ENCODE measurements around the gene SPACA1. TPM values are rescaled to one million over a fixed set of nuclear protein-coding genes. Genes with fewer than 3 reads are reported as not detected.

SPACA1 gene
- total RNA-seq, 4 donors from 2014 or later = not detected

GRCh38 chr6:88024696-88025095 lies 22.9 kb upstream of the SPACA1 start:
- H3K36me3 ChIP-seq = no peaks in the 10 kb centered on the region
- H3K27me3 ChIP-seq = no peaks in the 10 kb centered on the region
- H3K4me3 ChIP-seq = no peak overlapping the region
- ATAC-seq = no peak
- H3K27ac ChIP-seq = no peak overlapping the region
- H3K9me3 ChIP-seq = no peaks in the 10 kb centered on the region
- no peaks in the 10 kb centered on the region for H3K4me1 ChIP-seq
- in situ Hi-C loops (cut with MboI; ENCODE audit: low sequenced_read_pairs in 4 of 4) = no loop called here
- TF ChIP-seq POLR2A (IDR thresholded peaks at IDR 0.05) (no peak), CTCF (IDR thresholded peaks at IDR 0.05 in 4 of 5, conservative IDR thresholded peaks at IDR 0.05 in 1 of 5) (no peak)
- intact Hi-C loops (cut with DNase I; ENCODE audit: low total_unique reads) = no loop called here
- no peak for DNase-seq

GRCh38 chr6:88031550-88031949 lies 16.1 kb upstream of the SPACA1 start:
- in situ Hi-C loops (cut with MboI; ENCODE audit: low sequenced_read_pairs in 4 of 4) = no loop called here
- Histone ChIP-seq H3K4me3 (no peak overlapping the region), H3K27me3 (no peaks in the 10 kb centered on the region), H3K27ac (no peak overlapping the region), H3K4me1 (no peaks in the 10 kb centered on the region), H3K9me3 (no peaks in the 10 kb centered on the region), H3K36me3 (no peaks in the 10 kb centered on the region)
- no peak for ATAC-seq
- DNase-seq = no peak
- TF ChIP-seq CTCF (IDR thresholded peaks at IDR 0.05 in 4 of 5, conservative IDR thresholded peaks at IDR 0.05 in 1 of 5) (no peak), POLR2A (IDR thresholded peaks at IDR 0.05) (no peak)
- intact Hi-C loops (cut with DNase I; ENCODE audit: low total_unique reads) = no loop called here

GRCh38 chr6:88044530-88044929 lies 3.1 kb upstream of the SPACA1 start:
- TF ChIP-seq CTCF (IDR thresholded peaks at IDR 0.05 in 4 of 5, conservative IDR thresholded peaks at IDR 0.05 in 1 of 5) = no peak
- peaks cover 0 to 9% (median 0%) of the 10 kb centered on the region in 3 donors for H3K27me3 ChIP-seq
- DNase-seq = no peak
- intact Hi-C loops (cut with DNase I; ENCODE audit: low total_unique reads) (no loop called here), in situ Hi-C loops (cut with MboI; ENCODE audit: low sequenced_read_pairs in 4 of 4) (no loop called here)
- ATAC-seq = no peak
- H3K4me3 ChIP-seq = no peak overlapping the region
- no peaks in the 10 kb centered on the region for H3K9me3 ChIP-seq
- no peaks in the 10 kb centered on the region for H3K36me3 ChIP-seq
- no peaks in the 10 kb centered on the region for H3K4me1 ChIP-seq
- H3K27ac ChIP-seq = no peak overlapping the region

GRCh38 chr6:88045521-88046136 lies 2.0 kb upstream of the SPACA1 start:
- no peaks in the 10 kb centered on the region for H3K9me3 ChIP-seq
- ATAC-seq (no peak), DNase-seq (no peak)
- intact Hi-C loops (cut with DNase I; ENCODE audit: low total_unique reads) (no loop called here), in situ Hi-C loops (cut with MboI; ENCODE audit: low sequenced_read_pairs in 4 of 4) (no loop called here)
- no peaks in the 10 kb centered on the region for H3K4me1 ChIP-seq
- no peak overlapping the region for H3K4me3 ChIP-seq
- TF ChIP-seq POLR2A (IDR thresholded peaks at IDR 0.05) (no peak), CTCF (IDR thresholded peaks at IDR 0.05 in 4 of 5, conservative IDR thresholded peaks at IDR 0.05 in 1 of 5) (no peak)
- H3K27me3 ChIP-seq = peaks cover 0 to 9% (median 0%) of the 10 kb centered on the region in 3 donors
- no peak overlapping the region for H3K27ac ChIP-seq
- H3K36me3 ChIP-seq = no peaks in the 10 kb centered on the region

- intact Hi-C loops (cut with DNase I; ENCODE audit: low total_unique reads) (no loop called here), in situ Hi-C loops (cut with MboI; ENCODE audit: low sequenced_read_pairs in 4 of 4) (no loop called here)
- H3K9me3 ChIP-seq = no peaks in the 10 kb centered on the region
- no peak for ATAC-seq
- no peak for TF ChIP-seq POLR2A (IDR thresholded peaks at IDR 0.05)
- TF ChIP-seq CTCF (IDR thresholded peaks at IDR 0.05 in 4 of 5, conservative IDR thresholded peaks at IDR 0.05 in 1 of 5) = no peak
- H3K27ac ChIP-seq = no peak overlapping the region
- no peaks in the 10 kb centered on the region for H3K36me3 ChIP-seq
- H3K4me3 ChIP-seq = no peak overlapping the region
- DNase-seq = no peak
- peaks cover 0 to 9% (median 0%) of the 10 kb centered on the region in 3 donors for H3K27me3 ChIP-seq
- no peaks in the 10 kb centered on the region for H3K4me1 ChIP-seq
Measured at GRCh38 chr6:88048578-88048977, 937 bp downstream of the SPACA1 start.

Measured in gastrocnemius medialis (tissue), 4 donors.